ENCODE results near the gene PTPA.

DNA sequence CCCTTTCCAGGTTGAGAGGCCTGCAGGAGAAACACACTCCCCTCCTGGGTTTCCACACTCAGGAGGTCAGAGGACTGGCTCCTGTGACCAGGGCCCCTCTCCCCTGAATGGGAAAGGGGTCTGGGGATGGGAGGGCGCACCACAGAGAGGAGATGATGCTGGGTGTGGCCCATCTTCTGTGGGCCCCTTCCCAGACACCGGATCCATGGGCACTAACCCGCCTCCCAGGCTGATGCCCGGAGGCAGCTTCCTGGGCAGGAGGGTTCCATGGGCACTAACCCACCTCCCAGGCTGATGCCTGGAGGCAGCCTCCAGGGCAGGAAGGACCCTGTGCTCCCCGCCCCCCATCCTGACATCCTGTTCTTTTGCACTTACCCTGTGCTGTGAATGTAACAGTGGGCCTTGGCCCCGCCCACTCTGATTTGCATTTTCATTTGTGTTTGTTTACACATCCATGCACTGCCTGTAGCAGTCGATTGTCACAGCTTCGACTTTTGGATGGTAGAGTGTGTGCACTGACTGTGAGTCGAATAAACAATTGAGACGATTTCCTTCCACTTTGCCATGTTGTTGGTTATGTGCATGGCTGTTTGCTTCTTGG is 39.6 kb upstream of the PTPA start:
- TF ChIP-seq YY1 (IDR thresholded peaks at IDR 0.05; ENCODE audit: insufficient read depth, insufficient read length): no peak
- no peak for TF ChIP-seq SUZ12 (IDR thresholded peaks at IDR 0.05; ENCODE audit: extremely low read depth, insufficient read depth, insufficient read length)
- no peak for TF ChIP-seq ZNF274 (IDR thresholded peaks at IDR 0.05; ENCODE audit: low read depth, low read length)
